Smooth muscle cell (in vitro differentiated cells): ENCODE data around the gene CHPF2. TPM values are rescaled to one million over a fixed set of nuclear protein-coding genes. Genes with fewer than 3 reads are reported as not detected.

Experiments used
- DNase-seq: peaks from one replicate; lab custom pipeline; 2025; ENCODE audit not compliant: unreplicated experiment; lab: John Stamatoyannopoulos, UW
- H2AFZ ChIP-seq: fragments of 200-600 bp; sonication (generic); 2 replicates; pipeline ENCODE4 v1.6.0; 2016; ENCODE audit warnings: antibody characterized with exemption, low read depth, mild to moderate bottlenecking
- H3F3A ChIP-seq: fragments of 200-600 bp; sonication (generic); 2 replicates; pipeline ENCODE4 v1.6.0; 2017; ENCODE audit warnings: antibody characterized with exemption, low read depth
- H3K27ac ChIP-seq: fragments of 200-600 bp; sonication (generic); 2 replicates; pipeline ENCODE4 v1.5.1; 2016; ENCODE audit warnings: low read depth, mild to moderate bottlenecking
- H3K27me3 ChIP-seq: fragments of 200-600 bp; sonication (generic); 2 replicates; pipeline ENCODE4 v1.6.1; 2016; ENCODE audit warnings: low read depth, mild to moderate bottlenecking
- H3K36me3 ChIP-seq: fragments of 200-600 bp; sonication (generic); 2 replicates; pipeline ENCODE4 v1.5.1; 2016; ENCODE audit warnings: low read depth
- H3K4me1 ChIP-seq: fragments of 200-600 bp; sonication (generic); 2 replicates; pipeline ENCODE4 v1.5.1; 2016; ENCODE audit warnings: low read depth
- H3K4me2 ChIP-seq: fragments of 200-600 bp; sonication (generic); 2 replicates; pipeline ENCODE4 v1.6.0; 2016; ENCODE audit warnings: mild to moderate bottlenecking
- H3K4me3 ChIP-seq: fragments of 200-600 bp; sonication (generic); 2 replicates; pipeline ENCODE4 v1.5.1; 2016; ENCODE audit warnings: mild to moderate bottlenecking
- H3K79me2 ChIP-seq: fragments of 200-600 bp; sonication (generic); 2 replicates; pipeline ENCODE4 v1.6.0; 2016; ENCODE audit warnings: low read depth, mild to moderate bottlenecking
- H3K9ac ChIP-seq: fragments of 200-600 bp; sonication (generic); 2 replicates; pipeline ENCODE4 v1.6.0; 2016; ENCODE audit warnings: low read depth
- H3K9me3 ChIP-seq: fragments of 200-600 bp; sonication (generic); replicated peaks from 2 replicates; pipeline ENCODE4 v1.5.1; 2016; ENCODE audit warnings: low read depth
- H4K20me1 ChIP-seq: fragments of 200-600 bp; sonication (generic); 2 replicates; pipeline ENCODE4 v1.6.0; 2016; ENCODE audit warnings: low read depth
- CTCF ChIP-seq: fragments of 200-600 bp; sonication (generic); IDR thresholded peaks from 2 replicates; pipeline ENCODE4 v1.5.1; 2017; ENCODE audit warnings: borderline replicate concordance, mild to moderate bottlenecking, antibody characterized with exemption; ENCODE audit not compliant: insufficient read depth, poor library complexity, severe bottlenecking
- WGBS: methylation state at CpG from one replicate; pipeline ENCODE4 v1.1.7; 2016; ENCODE audit warnings: low lambda C conversion rate; 5-methylcytosine and 5-hydroxymethylcytosine counted together
- polyA plus RNA-seq: library from polyadenylated mRNA; unstranded; fragments of >200 nt; fragmentation: Nextera tagmentation; extraction: Ambion mirVana; gene quantifications from 2 replicates; pipeline ENCODE4 v1.2.1, GENCODE V29; 2016
- total RNA-seq: library from RNA; depleted of rRNA; stranded (reverse); fragments of >200 nt; gene quantifications from 2 replicates; pipeline ENCODE4 v1.2.3, GENCODE V29; 2014

CHPF2 gene
- 42.3 and 43.7 TPM in 2 replicates for total RNA-seq
- 70.8 and 71.8 TPM in 2 replicates for polyA plus RNA-seq

GRCh38 chr7:151232091-151232916 is at the start of gene CHPF2:
CHPF2 (plus strand) TSS chr7:151232483; CDS start chr7:151234012, 1,529 bp downstream.
- Histone ChIP-seq H3K4me2 (peak within 1 kb of the TSS; percentile 85), H3K9ac (peak within 1 kb of the TSS; percentile 91), H3K27me3 (no peaks in the 10 kb centered on the region), H4K20me1 (peaks cover 42% of the 10 kb centered on the region), H3K79me2 (peaks cover 43% of the 10 kb centered on the region), H3K4me3 (peak within 1 kb of the TSS; percentile 81), H3K36me3 (no peaks in the 10 kb centered on the region), H3F3A (no peaks in the 10 kb centered on the region), H3K9me3 (no peaks in the 10 kb centered on the region), H2AFZ (peak within 1 kb of the TSS; percentile 59), H3K27ac (peak within 1 kb of the TSS; percentile 80), H3K4me1 (peaks cover 25% of the 10 kb centered on the region)
- WGBS = under 1% methylated on average over 67 of the region's 79 CpGs
- TF ChIP-seq CTCF = no peak
- DNase-seq = peak; percentile 48

GRCh38 chr7:151185762-151186639 is 46.3 kb upstream of the CHPF2 start:
- DNase-seq = no peak
- Histone ChIP-seq H3K36me3 (no peaks in the 10 kb centered on the region), H3K27me3 (peaks cover 4% of the 10 kb centered on the region), H3F3A (no peaks in the 10 kb centered on the region), H3K9me3 (no peaks in the 10 kb centered on the region), H2AFZ (no peak overlapping the region), H3K4me2 (no peak overlapping the region), H3K4me1 (no peaks in the 10 kb centered on the region), H3K9ac (no peak overlapping the region), H4K20me1 (no peaks in the 10 kb centered on the region), H3K27ac (no peak overlapping the region), H3K79me2 (no peaks in the 10 kb centered on the region), H3K4me3 (no peak overlapping the region)
- 89% methylated on average over 16 of the region's 16 CpGs for WGBS
- no peak for TF ChIP-seq CTCF

- no peak for TF ChIP-seq CTCF
- no peaks in the 10 kb centered on the region for H3K79me2 ChIP-seq
- H3K4me1 ChIP-seq = no peaks in the 10 kb centered on the region
- H3K4me3 ChIP-seq = no peak within 1 kb of the TSS
- no peaks in the 10 kb centered on the region for H3K36me3 ChIP-seq
- H3K27me3 ChIP-seq = peaks cover 7% of the 10 kb centered on the region
- no peaks in the 10 kb centered on the region for H4K20me1 ChIP-seq
- H3K9me3 ChIP-seq = no peaks in the 10 kb centered on the region
- no peak within 1 kb of the TSS for H3K27ac ChIP-seq
- no peaks in the 10 kb centered on the region for H3F3A ChIP-seq
- H2AFZ ChIP-seq = no peak within 1 kb of the TSS
- no peak for DNase-seq
- 94% methylated on average over 22 of the region's 22 CpGs for WGBS
- H3K9ac ChIP-seq = no peak within 1 kb of the TSS
- H3K4me2 ChIP-seq = no peak within 1 kb of the TSS
These were observed 45.5 kb upstream of the CHPF2 start, which contains the start of gene ASB10 for GRCh38 chr7:151186640-151187408. ASB10 (minus strand) TSS chr7:151187250; CDS start chr7:151187130, 120 bp downstream.
